Astrocyte (in vitro differentiated cells and primary cell): ENCODE results near the gene KATNB1. TPM values are rescaled to one million over a fixed set of nuclear protein-coding genes. Genes with fewer than 3 reads are reported as not detected.

Experiments used
- DNase-seq: peaks from one replicate; pipeline ENCODE4 v3.0.0-alpha.2; 2010; ENCODE audit warnings: low read depth
- FAIRE-seq: peaks from 2 replicates; lab custom pipeline; 2011; peaks lifted over from hg19 to GRCh38; lab: Jason Lieb, UNC
- H2AFZ ChIP-seq: 2 replicates; pipeline ENCODE4 v1.6.0; 2012; ENCODE audit warnings: low read depth, low read length, inconsistent platforms
- H3K27ac ChIP-seq: 2 replicates; pipeline ENCODE4 v1.5.1; 2011; ENCODE audit warnings: low read depth, low read length, inconsistent platforms
- H3K27me3 ChIP-seq: 2 replicates; pipeline ENCODE4 v1.6.0; 2011; ENCODE audit warnings: low read length, inconsistent platforms; ENCODE audit not compliant: insufficient read depth
- H3K36me3 ChIP-seq: 2 replicates; pipeline ENCODE4 v1.5.1; 2011; ENCODE audit warnings: low read length, inconsistent platforms; ENCODE audit not compliant: insufficient read depth
- H3K4me1 ChIP-seq: 2 replicates; pipeline ENCODE4 v1.5.1; 2011; ENCODE audit warnings: low read length, inconsistent platforms; ENCODE audit not compliant: insufficient read depth
- H3K4me2 ChIP-seq: 2 replicates; pipeline ENCODE4 v1.6.0; 2012; ENCODE audit warnings: low read length, inconsistent platforms
- H3K4me3 ChIP-seq: 2 replicates; pipeline ENCODE4 v1.5.1; 2011; ENCODE audit warnings: low read depth, mild to moderate bottlenecking, low read length, inconsistent platforms; ENCODE audit not compliant: insufficient read depth
- H3K79me2 ChIP-seq: 2 replicates; pipeline ENCODE4 v1.6.0; 2012; ENCODE audit warnings: mild to moderate bottlenecking, low read length, inconsistent platforms; ENCODE audit not compliant: insufficient read depth
- H3K9ac ChIP-seq: 2 replicates; pipeline ENCODE4 v1.6.0; 2012; ENCODE audit warnings: mild to moderate bottlenecking, low read length, inconsistent platforms
- H3K9me3 ChIP-seq: 2 replicates; pipeline ENCODE4 v1.5.1; 2012; ENCODE audit warnings: low read depth, mild to moderate bottlenecking, low read length, inconsistent platforms; ENCODE audit not compliant: insufficient read depth
- H4K20me1 ChIP-seq: 2 replicates; pipeline ENCODE4 v1.6.0; 2012; ENCODE audit warnings: low read length, inconsistent platforms; ENCODE audit not compliant: insufficient read depth
- H3K27ac Mint-ChIP-seq: one replicate; pipeline ENCODE4 v1.8.0; 2021; ENCODE audit warnings: mild to moderate bottlenecking, mixed read lengths; ENCODE audit not compliant: unreplicated experiment
- H3K27me3 Mint-ChIP-seq: one replicate; pipeline ENCODE4 v1.8.0; 2021; ENCODE audit warnings: low read depth, mixed read lengths; ENCODE audit not compliant: unreplicated experiment
- H3K36me3 Mint-ChIP-seq: one replicate; pipeline ENCODE4 v1.8.0; 2021; ENCODE audit warnings: low read depth, mixed read lengths; ENCODE audit not compliant: unreplicated experiment
- H3K4me1 Mint-ChIP-seq: one replicate; pipeline ENCODE4 v1.8.0; 2021; ENCODE audit warnings: low read depth, mixed read lengths; ENCODE audit not compliant: unreplicated experiment
- H3K4me3 Mint-ChIP-seq: one replicate; pipeline ENCODE4 v1.8.0; 2021; ENCODE audit warnings: mild to moderate bottlenecking, moderate library complexity, mixed read lengths; ENCODE audit not compliant: unreplicated experiment
- H3K9me3 Mint-ChIP-seq: one replicate; pipeline ENCODE4 v1.8.0; 2021; ENCODE audit warnings: mild to moderate bottlenecking, mixed read lengths; ENCODE audit not compliant: unreplicated experiment
- CTCF ChIP-seq: IDR thresholded peaks from 2 replicates; pipeline ENCODE4 v1.5.1; 2011; ENCODE audit warnings: low read depth, mild to moderate bottlenecking, inconsistent platforms, low read length, moderate library complexity; ENCODE audit not compliant: insufficient read depth
- EZH2 ChIP-seq: IDR thresholded peaks from 2 replicates; pipeline ENCODE4 v1.6.1; 2012; ENCODE audit warnings: mild to moderate bottlenecking, low read length, inconsistent platforms; ENCODE audit not compliant: insufficient read depth
- total RNA-seq: library from RNA; stranded (reverse); gene quantifications from 2 replicates; pipeline ENCODE4 v1.2.1, GENCODE V29; 2021

KATNB1 gene
- total RNA-seq, 1 donor from 2014 or later, result 28.6 TPM

DNA sequence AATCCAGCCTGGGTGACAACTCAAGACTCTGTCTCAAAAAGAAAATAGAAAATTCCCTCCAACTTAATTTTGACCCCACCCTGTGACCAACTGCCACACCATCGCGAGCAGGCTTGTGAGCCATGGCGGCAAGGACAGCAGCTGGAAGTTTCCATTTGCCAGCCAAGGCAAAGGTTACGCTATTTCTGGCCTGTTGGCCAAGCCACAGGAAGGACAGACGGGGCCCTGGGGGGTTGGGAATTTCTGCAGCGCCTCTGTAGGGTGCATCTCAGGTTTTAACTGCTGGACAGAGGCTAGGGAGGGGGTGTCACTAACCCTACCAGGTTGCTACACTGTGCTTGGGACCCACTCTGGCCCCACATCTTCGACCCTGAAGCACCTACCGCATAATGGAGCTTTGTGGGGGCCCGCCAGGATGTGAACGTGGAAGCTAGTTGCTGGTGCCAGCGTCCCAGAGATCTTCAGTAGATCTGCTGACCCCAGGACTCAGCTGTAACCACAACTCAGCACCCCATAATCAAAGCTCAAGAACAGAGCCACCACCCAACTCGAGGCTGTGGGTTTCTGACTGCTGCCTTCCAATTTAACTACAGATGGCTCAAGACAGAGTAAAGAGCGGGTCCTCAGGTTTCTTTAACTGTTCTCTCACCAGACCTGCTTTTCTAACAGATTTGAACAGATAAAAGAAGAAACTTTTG is 55.8 kb downstream of the KATNB1 start:
- FAIRE-seq, result no peak
- DNase-seq, result no peak
- Mint-ChIP-seq H3K27me3 (no peaks in the 10 kb centered on the region), H3K4me1 (peaks cover 3% of the 10 kb centered on the region), H3K36me3 (peaks cover 10% of the 10 kb centered on the region), H3K9me3 (no peaks in the 10 kb centered on the region), H3K27ac (no peak overlapping the region), H3K4me3 (no peak overlapping the region)
- no peaks in the 10 kb centered on the region for H3K9me3 ChIP-seq
- H3K27me3 ChIP-seq, result no peaks in the 10 kb centered on the region
- H3K79me2 ChIP-seq, result peaks cover 24% of the 10 kb centered on the region
- H3K4me3 ChIP-seq, result no peak overlapping the region
- H4K20me1 ChIP-seq, result peaks cover 66% of the 10 kb centered on the region
- H3K36me3 ChIP-seq, result peaks cover 39% of the 10 kb centered on the region
- no peak overlapping the region for H3K4me2 ChIP-seq
- H3K9ac ChIP-seq, result no peak overlapping the region
- TF ChIP-seq EZH2 (no peak), CTCF (no peak)
- no peak overlapping the region for H2AFZ ChIP-seq
- peaks cover 4% of the 10 kb centered on the region for H3K4me1 ChIP-seq
- no peak overlapping the region for H3K27ac ChIP-seq

GRCh38 chr16:57791893-57792461 is 56.4 kb downstream of the KATNB1 start:
- H3K4me3 Mint-ChIP-seq, result no peak overlapping the region
- peaks cover 41% of the 10 kb centered on the region for H3K36me3 ChIP-seq
- no peak overlapping the region for H3K9ac ChIP-seq
- no peak overlapping the region for H3K27ac ChIP-seq
- H3K27ac Mint-ChIP-seq, result no peak overlapping the region
- no peaks in the 10 kb centered on the region for H3K27me3 Mint-ChIP-seq
- peaks cover 69% of the 10 kb centered on the region for H4K20me1 ChIP-seq
- H3K36me3 Mint-ChIP-seq, result peaks cover 10% of the 10 kb centered on the region
- no peaks in the 10 kb centered on the region for H3K27me3 ChIP-seq
- H3K4me1 ChIP-seq, result peaks cover 4% of the 10 kb centered on the region
- no peaks in the 10 kb centered on the region for H3K9me3 ChIP-seq
- H3K9me3 Mint-ChIP-seq, result no peaks in the 10 kb centered on the region
- peaks cover 8% of the 10 kb centered on the region for H3K4me1 Mint-ChIP-seq
- no peak overlapping the region for H3K4me2 ChIP-seq
- TF ChIP-seq EZH2 (no peak), CTCF (no peak)
- FAIRE-seq (no peak), DNase-seq (no peak)
- no peak overlapping the region for H3K4me3 ChIP-seq
- peaks cover 26% of the 10 kb centered on the region for H3K79me2 ChIP-seq
- no peak overlapping the region for H2AFZ ChIP-seq

DNA sequence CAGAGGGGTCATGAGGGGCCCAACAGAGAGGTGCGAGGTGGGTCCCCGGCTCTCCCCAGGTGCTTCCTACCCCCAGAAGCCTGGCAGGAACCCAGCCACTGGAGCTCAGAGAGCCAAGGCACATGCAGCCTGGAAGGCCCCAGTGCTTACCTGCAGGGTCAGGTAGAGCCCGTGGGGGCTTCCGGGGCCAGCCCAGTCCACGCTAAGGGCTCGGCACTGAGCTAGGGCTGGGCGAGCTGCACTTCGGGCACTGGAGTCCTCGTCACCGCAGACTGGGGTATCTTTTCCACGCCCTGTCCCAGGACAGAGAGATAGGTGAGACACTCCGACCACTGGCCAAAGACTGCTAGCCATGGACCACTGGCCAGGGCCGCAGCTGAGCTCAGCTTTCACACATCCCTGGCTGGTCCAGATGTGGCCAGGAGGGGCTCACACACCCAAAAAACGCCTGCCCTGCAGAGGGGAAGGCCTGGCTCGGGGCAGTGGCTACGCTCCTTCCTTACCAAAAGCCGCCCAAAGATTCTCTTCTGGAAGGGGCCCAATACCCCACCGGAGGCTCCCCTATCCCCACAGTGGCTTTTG is 59.4 kb downstream of the KATNB1 start:
- H3K9me3 ChIP-seq, result no peaks in the 10 kb centered on the region
- peaks cover 76% of the 10 kb centered on the region for H4K20me1 ChIP-seq
- H3K27ac ChIP-seq, result no peak overlapping the region
- no peak for DNase-seq
- Mint-ChIP-seq H3K4me3 (no peak overlapping the region), H3K36me3 (peaks cover 4% of the 10 kb centered on the region), H3K27me3 (no peaks in the 10 kb centered on the region), H3K9me3 (no peaks in the 10 kb centered on the region), H3K4me1 (peaks cover 29% of the 10 kb centered on the region), H3K27ac (no peak overlapping the region)
- TF ChIP-seq CTCF (no peak), EZH2 (no peak)
- no peak for FAIRE-seq
- no peak overlapping the region for H3K4me3 ChIP-seq
- no peak overlapping the region for H2AFZ ChIP-seq
- H3K4me1 ChIP-seq, result peaks cover 10% of the 10 kb centered on the region
- peaks cover 50% of the 10 kb centered on the region for H3K79me2 ChIP-seq
- no peak overlapping the region for H3K9ac ChIP-seq
- H3K27me3 ChIP-seq, result no peaks in the 10 kb centered on the region
- H3K36me3 ChIP-seq, result peaks cover 39% of the 10 kb centered on the region
- no peak overlapping the region for H3K4me2 ChIP-seq
